ENCODE data around the gene ANKRD12.

GRCh38 chr18:9263264-9263663 lies 126.7 kb downstream of the ANKRD12 start:
- TF ChIP-seq CTCF (IDR thresholded peaks at IDR 0.05; ENCODE audit: low read length), result no peak
- TF ChIP-seq EZH2 (IDR thresholded peaks at IDR 0.05; ENCODE audit: borderline replicate concordance, low read length), result no peak

All from OCI-LY1 (cell line).